ENCODE data around the gene HMOX1. TPM values are rescaled to one million over a fixed set of nuclear protein-coding genes. Genes with fewer than 3 reads are reported as not detected.

Gene HMOX1
- total RNA-seq, 1 experiment from 2014 or later, result 12.1 TPM

GRCh38 chr22:35418731-35419130, 37.8 kb downstream of the HMOX1 start:
- TF ChIP-seq SP1 (CRISPR knock-in tag; conservative IDR thresholded peaks at IDR 0.05) (no peak), CBFB (CRISPR knock-in tag; IDR thresholded peaks at IDR 0.05; ENCODE audit: low read depth) (no peak), ATF3 (CRISPR knock-in tag; conservative IDR thresholded peaks at IDR 0.05) (no peak), KAT7 (CRISPR knock-in tag; IDR thresholded peaks at IDR 0.05; ENCODE audit: borderline replicate concordance) (no peak), TEAD4 (CRISPR knock-in tag; IDR thresholded peaks at IDR 0.05) (no peak), NR2C2 (CRISPR knock-in tag; IDR thresholded peaks at IDR 0.05) (no peak), ZNF232 (CRISPR knock-in tag; IDR thresholded peaks at IDR 0.05) (no peak), FOXP4 (CRISPR knock-in tag; IDR thresholded peaks at IDR 0.05) (no peak), CREB1 (CRISPR knock-in tag; IDR thresholded peaks at IDR 0.05) (no peak), TP53 (CRISPR knock-in tag; IDR thresholded peaks at IDR 0.05) (no peak), HMGA2 (CRISPR knock-in tag; IDR thresholded peaks at IDR 0.05) (no peak)
- TF ChIP-seq, protein P1, sequence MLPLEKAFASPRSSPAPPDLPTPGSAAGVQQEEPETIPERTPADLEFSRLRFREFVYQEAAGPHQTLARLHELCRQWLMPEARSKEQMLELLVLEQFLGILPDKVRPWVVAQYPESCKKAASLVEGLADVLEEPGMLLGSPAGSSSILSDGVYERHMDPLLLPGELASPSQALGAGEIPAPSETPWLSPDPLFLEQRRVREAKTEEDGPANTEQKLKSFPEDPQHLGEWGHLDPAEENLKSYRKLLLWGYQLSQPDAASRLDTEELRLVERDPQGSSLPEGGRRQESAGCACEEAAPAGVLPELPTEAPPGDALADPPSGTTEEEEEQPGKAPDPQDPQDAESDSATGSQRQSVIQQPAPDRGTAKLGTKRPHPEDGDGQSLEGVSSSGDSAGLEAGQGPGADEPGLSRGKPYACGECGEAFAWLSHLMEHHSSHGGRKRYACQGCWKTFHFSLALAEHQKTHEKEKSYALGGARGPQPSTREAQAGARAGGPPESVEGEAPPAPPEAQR (CRISPR knock-in tag; IDR thresholded peaks at IDR 0.05), result no peak
- TF ChIP-seq, protein P2, sequence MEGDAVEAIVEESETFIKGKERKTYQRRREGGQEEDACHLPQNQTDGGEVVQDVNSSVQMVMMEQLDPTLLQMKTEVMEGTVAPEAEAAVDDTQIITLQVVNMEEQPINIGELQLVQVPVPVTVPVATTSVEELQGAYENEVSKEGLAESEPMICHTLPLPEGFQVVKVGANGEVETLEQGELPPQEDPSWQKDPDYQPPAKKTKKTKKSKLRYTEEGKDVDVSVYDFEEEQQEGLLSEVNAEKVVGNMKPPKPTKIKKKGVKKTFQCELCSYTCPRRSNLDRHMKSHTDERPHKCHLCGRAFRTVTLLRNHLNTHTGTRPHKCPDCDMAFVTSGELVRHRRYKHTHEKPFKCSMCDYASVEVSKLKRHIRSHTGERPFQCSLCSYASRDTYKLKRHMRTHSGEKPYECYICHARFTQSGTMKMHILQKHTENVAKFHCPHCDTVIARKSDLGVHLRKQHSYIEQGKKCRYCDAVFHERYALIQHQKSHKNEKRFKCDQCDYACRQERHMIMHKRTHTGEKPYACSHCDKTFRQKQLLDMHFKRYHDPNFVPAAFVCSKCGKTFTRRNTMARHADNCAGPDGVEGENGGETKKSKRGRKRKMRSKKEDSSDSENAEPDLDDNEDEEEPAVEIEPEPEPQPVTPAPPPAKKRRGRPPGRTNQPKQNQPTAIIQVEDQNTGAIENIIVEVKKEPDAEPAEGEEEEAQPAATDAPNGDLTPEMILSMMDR (IDR thresholded peaks at IDR 0.05), result no peak
- TF ChIP-seq, protein P3, sequence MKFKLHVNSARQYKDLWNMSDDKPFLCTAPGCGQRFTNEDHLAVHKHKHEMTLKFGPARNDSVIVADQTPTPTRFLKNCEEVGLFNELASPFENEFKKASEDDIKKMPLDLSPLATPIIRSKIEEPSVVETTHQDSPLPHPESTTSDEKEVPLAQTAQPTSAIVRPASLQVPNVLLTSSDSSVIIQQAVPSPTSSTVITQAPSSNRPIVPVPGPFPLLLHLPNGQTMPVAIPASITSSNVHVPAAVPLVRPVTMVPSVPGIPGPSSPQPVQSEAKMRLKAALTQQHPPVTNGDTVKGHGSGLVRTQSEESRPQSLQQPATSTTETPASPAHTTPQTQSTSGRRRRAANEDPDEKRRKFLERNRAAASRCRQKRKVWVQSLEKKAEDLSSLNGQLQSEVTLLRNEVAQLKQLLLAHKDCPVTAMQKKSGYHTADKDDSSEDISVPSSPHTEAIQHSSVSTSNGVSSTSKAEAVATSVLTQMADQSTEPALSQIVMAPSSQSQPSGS (CRISPR knock-in tag; IDR thresholded peaks at IDR 0.05; ENCODE audit: borderline replicate concordance, low read depth), result no peak
- POLR2A ChIA-PET, result no interaction called here
- Mint-ChIP-seq H3K9me3 (no peaks in the 10 kb centered on the region), H3K27me3 (ENCODE audit: low read depth) (no peaks in the 10 kb centered on the region), H3K4me3 (no peak overlapping the region), H3K36me3 (peaks cover 83% of the 10 kb centered on the region), H3K27ac (no peak overlapping the region), H3K4me1 (0 out of 2 replicates have a peak, but pooled peaks cover 3% of the 10 kb centered on the region)
- ATAC-seq, result no peak
- CTCF ChIA-PET, result no interaction called here
- DNase-seq (ENCODE audit: low spot score), result no peak

GRCh38 chr22:35419756-35420155, 38.9 kb downstream of the HMOX1 start:
- no peaks in the 10 kb centered on the region for H3K27me3 Mint-ChIP-seq (ENCODE audit: low read depth)
- CTCF ChIA-PET, result interaction anchor here (0.6 to 2.4 kb wide), 4 partner anchors 11 to 69 kb away, joined by 3 to 13 read pairs (median 5); no protein-coding TSS in a partner anchor
- H3K4me3 Mint-ChIP-seq, result no peak overlapping the region
- no peak overlapping the region for H3K27ac Mint-ChIP-seq
- H3K36me3 Mint-ChIP-seq, result peaks cover 84% of the 10 kb centered on the region
- H3K9me3 Mint-ChIP-seq, result no peaks in the 10 kb centered on the region
- POLR2A ChIA-PET, result no interaction called here
- no peak for DNase-seq (ENCODE audit: low spot score)
- no peak for ATAC-seq
- H3K4me1 Mint-ChIP-seq, result peaks cover 6% of the 10 kb centered on the region
- no peak for TF ChIP-seq ZNF396 (CRISPR knock-in tag; IDR thresholded peaks at IDR 0.05; ENCODE audit: borderline replicate concordance)
- no peak for TF ChIP-seq AR (CRISPR knock-in tag; IDR thresholded peaks at IDR 0.05)
- TF ChIP-seq, protein P4, sequence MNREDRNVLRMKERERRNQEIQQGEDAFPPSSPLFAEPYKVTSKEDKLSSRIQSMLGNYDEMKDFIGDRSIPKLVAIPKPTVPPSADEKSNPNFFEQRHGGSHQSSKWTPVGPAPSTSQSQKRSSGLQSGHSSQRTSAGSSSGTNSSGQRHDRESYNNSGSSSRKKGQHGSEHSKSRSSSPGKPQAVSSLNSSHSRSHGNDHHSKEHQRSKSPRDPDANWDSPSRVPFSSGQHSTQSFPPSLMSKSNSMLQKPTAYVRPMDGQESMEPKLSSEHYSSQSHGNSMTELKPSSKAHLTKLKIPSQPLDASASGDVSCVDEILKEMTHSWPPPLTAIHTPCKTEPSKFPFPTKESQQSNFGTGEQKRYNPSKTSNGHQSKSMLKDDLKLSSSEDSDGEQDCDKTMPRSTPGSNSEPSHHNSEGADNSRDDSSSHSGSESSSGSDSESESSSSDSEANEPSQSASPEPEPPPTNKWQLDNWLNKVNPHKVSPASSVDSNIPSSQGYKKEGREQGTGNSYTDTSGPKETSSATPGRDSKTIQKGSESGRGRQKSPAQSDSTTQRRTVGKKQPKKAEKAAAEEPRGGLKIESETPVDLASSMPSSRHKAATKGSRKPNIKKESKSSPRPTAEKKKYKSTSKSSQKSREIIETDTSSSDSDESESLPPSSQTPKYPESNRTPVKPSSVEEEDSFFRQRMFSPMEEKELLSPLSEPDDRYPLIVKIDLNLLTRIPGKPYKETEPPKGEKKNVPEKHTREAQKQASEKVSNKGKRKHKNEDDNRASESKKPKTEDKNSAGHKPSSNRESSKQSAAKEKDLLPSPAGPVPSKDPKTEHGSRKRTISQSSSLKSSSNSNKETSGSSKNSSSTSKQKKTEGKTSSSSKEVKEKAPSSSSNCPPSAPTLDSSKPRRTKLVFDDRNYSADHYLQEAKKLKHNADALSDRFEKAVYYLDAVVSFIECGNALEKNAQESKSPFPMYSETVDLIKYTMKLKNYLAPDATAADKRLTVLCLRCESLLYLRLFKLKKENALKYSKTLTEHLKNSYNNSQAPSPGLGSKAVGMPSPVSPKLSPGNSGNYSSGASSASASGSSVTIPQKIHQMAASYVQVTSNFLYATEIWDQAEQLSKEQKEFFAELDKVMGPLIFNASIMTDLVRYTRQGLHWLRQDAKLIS (CRISPR knock-in tag; IDR thresholded peaks at IDR 0.05; ENCODE audit: borderline replicate concordance), result no peak
- no peak for TF ChIP-seq FOXK1 (CRISPR knock-in tag; IDR thresholded peaks at IDR 0.05)
- no peak for TF ChIP-seq EMX1 (CRISPR knock-in tag; IDR thresholded peaks at IDR 0.05)
- no peak for TF ChIP-seq MXD4 (CRISPR knock-in tag; IDR thresholded peaks at IDR 0.05; ENCODE audit: borderline replicate concordance)
- TF ChIP-seq FOXP1 (CRISPR knock-in tag; IDR thresholded peaks at IDR 0.05; ENCODE audit: borderline replicate concordance), result no peak
- TF ChIP-seq ZNF138 (CRISPR knock-in tag; conservative IDR thresholded peaks at IDR 0.05), result no peak
- no peak for TF ChIP-seq JAZF1 (CRISPR knock-in tag; IDR thresholded peaks at IDR 0.05)
- TF ChIP-seq ESRRA (CRISPR knock-in tag; IDR thresholded peaks at IDR 0.05; ENCODE audit: borderline replicate concordance), result no peak

Data from WTC11 (cell line).